Measurements from ENCODE around the gene TUB. TPM values are rescaled to one million over a fixed set of nuclear protein-coding genes. Genes with fewer than 3 reads are reported as not detected.

The TUB gene
- polyA plus RNA-seq, 3 donors: not detected

DNA sequence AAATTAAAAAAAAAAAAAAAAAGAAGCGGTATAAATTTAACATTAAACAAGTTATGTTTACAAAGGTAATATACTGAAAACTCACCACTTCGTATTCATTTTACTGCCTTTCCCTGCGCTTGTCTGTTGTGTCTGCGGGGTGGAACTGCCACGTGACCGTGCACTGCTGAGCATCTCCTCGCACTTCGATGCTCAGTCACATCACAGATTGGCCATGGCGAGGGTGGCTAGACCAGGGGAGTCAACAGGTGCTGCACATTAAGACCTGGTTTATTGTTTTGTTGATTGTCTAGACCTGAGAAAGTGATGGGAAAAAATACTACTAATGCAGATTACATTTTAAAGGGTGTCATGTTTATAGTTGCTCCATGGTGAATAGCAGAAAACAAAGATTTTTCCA, 22.8 kb upstream of the TUB start:
- no peak overlapping the region for H3K4me3 Mint-ChIP-seq
- H3K27ac Mint-ChIP-seq: no peak overlapping the region

DNA sequence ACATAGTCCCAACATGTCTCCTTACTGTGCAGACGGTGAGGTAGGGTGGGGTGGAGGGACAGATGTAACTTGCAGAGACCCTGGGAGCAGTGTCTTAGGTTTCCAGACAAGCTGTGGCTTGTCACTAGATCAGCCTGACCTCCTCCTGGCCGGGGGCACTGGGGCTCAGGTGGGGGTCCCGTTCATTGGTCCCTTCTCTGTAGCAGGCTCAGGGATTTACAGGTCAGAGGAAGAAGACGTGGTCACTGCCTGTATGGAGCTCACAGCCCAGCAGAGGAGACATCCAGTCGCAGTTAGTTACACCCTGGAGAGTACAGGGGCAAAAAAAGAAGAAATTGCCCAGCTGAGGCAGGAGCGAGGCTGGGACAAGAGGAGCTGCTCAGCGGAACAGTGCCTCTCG, 22.0 kb upstream of the TUB start:
- peaks cover 0 to 4% (median 0%) of the 10 kb centered on the region in 3 donors for H3K27me3 Mint-ChIP-seq (ENCODE audit: low read depth in 3 of 3)
- intact Hi-C loops (cut with micrococcal nuclease): no loop called here
- H3K36me3 ChIP-seq (replicated peaks in 1 of 2; ENCODE audit: control insufficient read depth in 1 of 2, insufficient read depth in 2 of 2, low read length in 2 of 2): no peaks in the 10 kb centered on the region
- no peak overlapping the region for H3K9ac ChIP-seq (ENCODE audit: insufficient read depth, low read length, poor library complexity, severe bottlenecking)
- DNase-seq: no peak
- no peaks in the 10 kb centered on the region for H3K4me1 Mint-ChIP-seq
- no peaks in the 10 kb centered on the region for H3K36me3 Mint-ChIP-seq
- H3K27ac ChIP-seq (ENCODE audit: low read depth in 1 of 2, low read length in 2 of 2): no peak overlapping the region
- no peak overlapping the region for H3K4me2 ChIP-seq (replicated peaks; ENCODE audit: extremely low read depth, low read length, poor library complexity, severe bottlenecking)
- 90% methylated on average over 7 of the region's 8 CpGs for WGBS (ENCODE audit: insufficient coverage)
- H3K9me3 Mint-ChIP-seq: peaks cover 0 to 2% (median 0%) of the 10 kb centered on the region in 7 donors
- H3K4me1 ChIP-seq (ENCODE audit: control insufficient read depth in 1 of 2, insufficient read depth in 2 of 2, low read length in 2 of 2): no peaks in the 10 kb centered on the region
- no peaks in the 10 kb centered on the region for H3K79me2 ChIP-seq (ENCODE audit: insufficient read depth, low read length)
- no peak overlapping the region for H3K27ac Mint-ChIP-seq
- no peak overlapping the region for H3K4me3 Mint-ChIP-seq
- no peak for TF ChIP-seq CTCF (IDR thresholded peaks at IDR 0.05)
- no peak overlapping the region for H2AFZ ChIP-seq (ENCODE audit: insufficient read depth, low read depth, low read length, poor library complexity, severe bottlenecking)
- H3K27me3 ChIP-seq (ENCODE audit: control insufficient read depth in 2 of 2, insufficient read depth in 2 of 2, low read length in 2 of 2): no peaks in the 10 kb centered on the region
- H3K4me3 ChIP-seq (replicated peaks in 1 of 3; ENCODE audit: low read depth in 2 of 3, low read length in 3 of 3): no peak overlapping the region
- no peaks in the 10 kb centered on the region for H3K9me3 ChIP-seq (replicated peaks in 1 of 2; ENCODE audit: control insufficient read depth in 1 of 2, insufficient read depth in 1 of 2, low read length in 2 of 2)
- H4K20me1 ChIP-seq (ENCODE audit: insufficient read depth, low read length): no peaks in the 10 kb centered on the region

More for the DNA sequence above, 22.8 kb upstream of the TUB start:
- H3K27me3 Mint-ChIP-seq (ENCODE audit: low read depth in 3 of 3): peaks cover 0 to 4% (median 0%) of the 10 kb centered on the region in 3 donors
- no peaks in the 10 kb centered on the region for H3K9me3 ChIP-seq (replicated peaks in 1 of 2; ENCODE audit: control insufficient read depth in 1 of 2, insufficient read depth in 1 of 2, low read length in 2 of 2)
- WGBS (ENCODE audit: insufficient coverage): 100% methylated on average over 7 of the region's 9 CpGs
- no peaks in the 10 kb centered on the region for H3K4me1 Mint-ChIP-seq
- no peaks in the 10 kb centered on the region for H4K20me1 ChIP-seq (ENCODE audit: insufficient read depth, low read length)
- H3K4me2 ChIP-seq (replicated peaks; ENCODE audit: extremely low read depth, low read length, poor library complexity, severe bottlenecking): no peak overlapping the region
- H2AFZ ChIP-seq (ENCODE audit: insufficient read depth, low read depth, low read length, poor library complexity, severe bottlenecking): no peak overlapping the region
- no peaks in the 10 kb centered on the region for H3K27me3 ChIP-seq (ENCODE audit: control insufficient read depth in 2 of 2, insufficient read depth in 2 of 2, low read length in 2 of 2)
- H3K9ac ChIP-seq (ENCODE audit: insufficient read depth, low read length, poor library complexity, severe bottlenecking): no peak overlapping the region
- peaks cover 0 to 2% (median 0%) of the 10 kb centered on the region in 7 donors for H3K9me3 Mint-ChIP-seq
- no peaks in the 10 kb centered on the region for H3K4me1 ChIP-seq (ENCODE audit: control insufficient read depth in 1 of 2, insufficient read depth in 2 of 2, low read length in 2 of 2)
- no peak for DNase-seq
- H3K27ac ChIP-seq (ENCODE audit: low read depth in 1 of 2, low read length in 2 of 2): no peak overlapping the region
- no peak for TF ChIP-seq CTCF (IDR thresholded peaks at IDR 0.05)
- no peaks in the 10 kb centered on the region for H3K36me3 Mint-ChIP-seq
- no peaks in the 10 kb centered on the region for H3K36me3 ChIP-seq (replicated peaks in 1 of 2; ENCODE audit: control insufficient read depth in 1 of 2, insufficient read depth in 2 of 2, low read length in 2 of 2)
- no peaks in the 10 kb centered on the region for H3K79me2 ChIP-seq (ENCODE audit: insufficient read depth, low read length)
- no peak overlapping the region for H3K4me3 ChIP-seq (replicated peaks in 1 of 3; ENCODE audit: low read depth in 2 of 3, low read length in 3 of 3)
- intact Hi-C loops (cut with micrococcal nuclease): no loop called here

Measured in CD14-positive monocyte (primary cell).